Lower lobe of right lung (tissue), 2 donors: ENCODE data around the gene DMC1. TPM values are rescaled to one million over a fixed set of nuclear protein-coding genes. Genes with fewer than 3 reads are reported as not detected.
A peak's percentile ranks its signal among the peaks of the same experiment; 100 is the strongest.

Experiments used
- ATAC-seq, 2 donors: fragments of 200-7000 bp; cut with Tn5 transposase; one replicate each; pipeline ENCODE4 v1.9.1; 2020 to 2022; ENCODE audit warnings: mild to moderate bottlenecking in 2 of 2, moderate library complexity in 2 of 2
- DNase-seq: peaks from one replicate; pipeline ENCODE4 v3.0.0-alpha.2; 2020
- H3K27ac ChIP-seq: fragments of 200-600 bp; one replicate; pipeline ENCODE4 v1.8.0; 2022
- H3K27me3 ChIP-seq: fragments of 200-600 bp; one replicate; pipeline ENCODE4 v1.8.0; 2022; ENCODE audit warnings: low read depth
- H3K36me3 ChIP-seq: fragments of 200-600 bp; one replicate; pipeline ENCODE4 v1.8.0; 2022; ENCODE audit warnings: mild to moderate bottlenecking
- H3K4me1 ChIP-seq: fragments of 200-600 bp; one replicate; pipeline ENCODE4 v1.8.0; 2022
- H3K4me3 ChIP-seq: fragments of 200-600 bp; one replicate; pipeline ENCODE4 v1.8.0; 2022; ENCODE audit warnings: mild to moderate bottlenecking
- H3K9me3 ChIP-seq: fragments of 200-600 bp; one replicate; pipeline ENCODE4 v1.8.0; 2022
- intact Hi-C: fragments of 100-400 bp; cut with DNase I; formaldehyde crosslinking; loops from one replicate; pipeline ENCODE4 v1.11.0; 2022
- total RNA-seq: library from RNA; stranded (reverse); fragmentation: NEBNext Ultra II Directional; extraction: Animal tissue kit (Norgen Biotek cat#: 25700); gene quantifications from one replicate; pipeline ENCODE4 v1.2.1, GENCODE V29; 2021
- TF ChIP-seq, protein P1 (sequence below): fragments of 200-600 bp; IDR thresholded peaks from one replicate; pipeline ENCODE4 v1.8.0; 2022; ENCODE audit warnings: antibody characterized with exemption, mild to moderate bottlenecking
- donor health status: DM: no; HTN: yes; CAD: no; lungs with severe emphysema.

DMC1 gene
- total RNA-seq, 1 donor from 2014 or later, result 0.97 TPM

DNA sequence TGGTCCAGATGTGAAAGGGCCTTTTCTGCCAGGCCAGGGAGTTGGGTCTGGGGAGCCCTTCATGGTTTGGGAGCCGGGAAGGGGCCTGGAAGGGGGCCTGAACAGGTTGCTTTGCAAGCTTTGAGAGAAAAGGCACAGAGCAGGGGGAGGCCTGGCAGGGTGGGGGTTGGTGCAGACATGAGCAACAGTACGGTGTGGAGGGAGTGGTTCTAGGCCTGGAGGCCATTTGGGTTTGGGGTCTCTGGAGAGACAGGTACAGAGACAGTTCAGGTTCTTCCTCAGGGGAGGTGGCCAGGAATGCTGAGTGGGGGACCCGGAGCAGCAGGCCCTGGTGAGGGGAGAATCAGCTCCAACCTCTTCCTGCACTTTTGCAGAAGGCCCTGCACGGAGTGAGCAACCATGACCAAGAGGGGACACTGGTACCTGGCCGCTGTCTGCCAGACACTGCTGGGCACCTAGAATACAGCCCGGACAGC, 100.6 kb downstream of the DMC1 start:
- no peak overlapping the region for H3K4me3 ChIP-seq
- no peaks in the 10 kb centered on the region for H3K36me3 ChIP-seq
- no peak overlapping the region for H3K27ac ChIP-seq
- peaks cover 17% of the 10 kb centered on the region for H3K4me1 ChIP-seq
- H3K27me3 ChIP-seq, result peaks cover 12% of the 10 kb centered on the region
- DNase-seq, result peak; percentile 21
- H3K9me3 ChIP-seq, result no peaks in the 10 kb centered on the region
- ATAC-seq, result no peak
- intact Hi-C loops, result no loop called here
- TF ChIP-seq, protein P1, sequence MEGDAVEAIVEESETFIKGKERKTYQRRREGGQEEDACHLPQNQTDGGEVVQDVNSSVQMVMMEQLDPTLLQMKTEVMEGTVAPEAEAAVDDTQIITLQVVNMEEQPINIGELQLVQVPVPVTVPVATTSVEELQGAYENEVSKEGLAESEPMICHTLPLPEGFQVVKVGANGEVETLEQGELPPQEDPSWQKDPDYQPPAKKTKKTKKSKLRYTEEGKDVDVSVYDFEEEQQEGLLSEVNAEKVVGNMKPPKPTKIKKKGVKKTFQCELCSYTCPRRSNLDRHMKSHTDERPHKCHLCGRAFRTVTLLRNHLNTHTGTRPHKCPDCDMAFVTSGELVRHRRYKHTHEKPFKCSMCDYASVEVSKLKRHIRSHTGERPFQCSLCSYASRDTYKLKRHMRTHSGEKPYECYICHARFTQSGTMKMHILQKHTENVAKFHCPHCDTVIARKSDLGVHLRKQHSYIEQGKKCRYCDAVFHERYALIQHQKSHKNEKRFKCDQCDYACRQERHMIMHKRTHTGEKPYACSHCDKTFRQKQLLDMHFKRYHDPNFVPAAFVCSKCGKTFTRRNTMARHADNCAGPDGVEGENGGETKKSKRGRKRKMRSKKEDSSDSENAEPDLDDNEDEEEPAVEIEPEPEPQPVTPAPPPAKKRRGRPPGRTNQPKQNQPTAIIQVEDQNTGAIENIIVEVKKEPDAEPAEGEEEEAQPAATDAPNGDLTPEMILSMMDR, result no peak

Other genes starting within 250 kb of the DMC1 start
- not detected for gene KCNJ4, start 115.0 kb downstream of the DMC1 start, total RNA-seq
- gene KDELR3, start 102.1 kb downstream of the DMC1 start, total RNA-seq, result 8.3 TPM
- gene DDX17, start 63.9 kb downstream of the DMC1 start, total RNA-seq, result 457 TPM
- 3.4 TPM for gene FAM227A, start 86.2 kb upstream of the DMC1 start, total RNA-seq
- 30.8 TPM for gene CBY1, start 86.5 kb upstream of the DMC1 start, total RNA-seq
- 42.2 TPM for gene TOMM22, start 111.8 kb upstream of the DMC1 start, total RNA-seq
- gene JOSD1, start 130.8 kb upstream of the DMC1 start, total RNA-seq, result 44.7 TPM
- 66.7 TPM for gene GTPBP1, start 135.8 kb upstream of the DMC1 start, total RNA-seq
- 209 TPM for gene SUN2, start 185.8 kb upstream of the DMC1 start, total RNA-seq
- gene DNAL4, start 224.0 kb upstream of the DMC1 start, total RNA-seq, result 21.3 TPM